Measurements from ENCODE around the gene GCHFR. TPM values are rescaled to one million over a fixed set of nuclear protein-coding genes. Genes with fewer than 3 reads are reported as not detected.

Gene GCHFR
- total and polyA plus RNA-seq, 2 of the 4 experiments (the other 2 are of a cell fraction): 2.3 to 6.5 TPM

GRCh38 chr15:40789119-40789518, 25.3 kb downstream of the GCHFR start:
- Histone ChIP-seq H3K4me1 (ENCODE audit: control insufficient read depth, insufficient read depth, low read length) (peaks cover 13% of the 10 kb centered on the region), H3K36me3 (ENCODE audit: control insufficient read depth, insufficient read depth, low read length) (peaks cover 2% of the 10 kb centered on the region; the same call in 1 of the 2 replicates), H3K79me1 (ENCODE audit: low read depth in 1 of 2, low read length in 2 of 2) (peaks cover 44 to 78% of the 10 kb centered on the region in 2 experiments), H2AK5ac (ENCODE audit: low read depth, low read length) (no peak overlapping the region), H3K4me2 (ENCODE audit: low read depth, low read length) (no peak overlapping the region), H3K14ac (replicated peaks; ENCODE audit: low read depth, low read length) (no peak overlapping the region), H2BK15ac (ENCODE audit: low read depth, low read length) (no peak overlapping the region), H3K18ac (ENCODE audit: low read depth, low read length) (no peak overlapping the region), H2BK20ac (ENCODE audit: low read depth, low read length) (no peak overlapping the region), H4K8ac (ENCODE audit: low read depth in 2 of 2, low read length in 2 of 2) (no peak overlapping the region), H4K5ac (ENCODE audit: low read depth, low read length) (no peak overlapping the region), H3K27ac (ENCODE audit: insufficient read depth, low read length) (no peak overlapping the region), H4K20me1 (ENCODE audit: insufficient read depth, low read length) (peaks cover 45% of the 10 kb centered on the region; the same call in 1 of the 2 replicates), H3K4ac (ENCODE audit: low read depth, low read length) (no peak overlapping the region), H3K9me1 (ENCODE audit: insufficient read depth, low read length) (peaks cover 14% of the 10 kb centered on the region; the same call in 1 of the 2 replicates), H3K9ac (ENCODE audit: low read depth, low read length) (no peak overlapping the region), H3K56ac (ENCODE audit: extremely low read depth, insufficient read depth, low read length) (no peak overlapping the region), H2AK9ac (replicated peaks; ENCODE audit: low read depth, low read length, poor library complexity) (no peak overlapping the region), H2BK120ac (ENCODE audit: low read depth, low read length) (no peak overlapping the region), H3K27me3 (ENCODE audit: control insufficient read depth, insufficient read depth, low read length) (no peaks in the 10 kb centered on the region), H3K4me3 (ENCODE audit: insufficient read depth, low read depth, low read length) (no peak overlapping the region), H2AFZ (replicated peaks; ENCODE audit: low read length, poor library complexity) (no peak overlapping the region), H2BK5ac (ENCODE audit: low read depth, low read length, poor library complexity, severe bottlenecking) (no peak overlapping the region), H3K23ac (ENCODE audit: low read depth, low read length) (no peak overlapping the region), H3K9me3 (ENCODE audit: control insufficient read depth, insufficient read depth, low read length) (no peaks in the 10 kb centered on the region), H4K91ac (ENCODE audit: insufficient read depth, low read depth, low read length) (no peak overlapping the region)
- ChIA-PET POLR2A (ENCODE audit: unreplicated experiment) (no interaction called here), CTCF (no interaction called here)
- TF ChIP-seq BHLHE40 (IDR thresholded peaks at IDR 0.05; ENCODE audit: low read depth, low read length) (no peak), CTCF (conservative IDR thresholded peaks at IDR 0.05; ENCODE audit: low read depth, low read length) (no peak), MXI1 (IDR thresholded peaks at IDR 0.05; ENCODE audit: borderline replicate concordance, low read depth, low read length) (no peak), RFX5 (IDR thresholded peaks at IDR 0.05; ENCODE audit: low read depth, low read length) (no peak), ELK1 (IDR thresholded peaks at IDR 0.05; ENCODE audit: borderline replicate concordance, low read depth, low read length) (no peak), MAZ (IDR thresholded peaks at IDR 0.05; ENCODE audit: borderline replicate concordance, low read depth, low read length) (no peak), MAFK (IDR thresholded peaks at IDR 0.05; ENCODE audit: low read depth, low read length) (no peak), SMC3 (IDR thresholded peaks at IDR 0.05; ENCODE audit: low read depth, low read length) (no peak), USF2 (IDR thresholded peaks at IDR 0.05; ENCODE audit: low read depth, low read length) (no peak), FOS (IDR thresholded peaks at IDR 0.05; ENCODE audit: low read depth, low read length) (no peak), POLR2A (IDR thresholded peaks at IDR 0.05; ENCODE audit: low read depth, low read length) (no peak), RCOR1 (IDR thresholded peaks at IDR 0.05; ENCODE audit: insufficient replicate concordance, low read length) (no peak), CHD1 (IDR thresholded peaks at IDR 0.05; ENCODE audit: low read depth, low read length) (no peak), CEBPB (IDR thresholded peaks at IDR 0.05; ENCODE audit: low read depth, low read length) (no peak), RAD21 (IDR thresholded peaks at IDR 0.05; ENCODE audit: low read length) (no peak), NFE2L2 (IDR thresholded peaks at IDR 0.05; ENCODE audit: low read depth, low read length) (no peak)
- ATAC-seq (ENCODE audit: low read depth) (no peak), DNase-seq (no peak)
- intact Hi-C loops (cut with micrococcal nuclease) (no loop called here), in situ Hi-C loops (cut with MboI; ENCODE audit: low sequenced_read_pairs) (no loop called here), dilution Hi-C loops (cut with HindIII; ENCODE audit: low sequenced_read_pairs, unreplicated experiment) (no loop called here)
- 77% methylated on average over 4 of the region's 5 CpGs; no CpG with 5 or more reads in 1 of the 2 experiments for WGBS, 2 experiments (ENCODE audit: extremely low coverage in 2 of 2, insufficient read length in 1 of 2)
- BruUV-seq (replicated peaks): no TSS peak

Data from IMR-90 (cell line).